Measurements from ENCODE around the gene SAMD4A.

Gene SAMD4A

GRCh38 chr14:54664961-54665360 is 98.0 kb downstream of the SAMD4A start:
- no peak for DNase-seq

- no peak for DNase-seq
These were observed 99.0 kb downstream of the SAMD4A start for GRCh38 chr14:54665946-54666345.

- DNase-seq, result no peak
These were observed 100.3 kb downstream of the SAMD4A start for GRCh38 chr14:54667026-54667744.

- no peak for DNase-seq
These were observed 100.8 kb downstream of the SAMD4A start for GRCh38 chr14:54667764-54668163.

GRCh38 chr14:54669721-54670561 is 103.0 kb downstream of the SAMD4A start:
- no peak for DNase-seq

GRCh38 chr14:54671537-54671936 is 104.6 kb downstream of the SAMD4A start:
- DNase-seq, result no peak

- no peak for DNase-seq
These were observed 105.3 kb downstream of the SAMD4A start for GRCh38 chr14:54672181-54672580.

- DNase-seq, result no peak
These were observed 105.8 kb downstream of the SAMD4A start for GRCh38 chr14:54672688-54673087.

GRCh38 chr14:54673193-54674045 is 106.5 kb downstream of the SAMD4A start:
- no peak for DNase-seq

GRCh38 chr14:54674046-54674741 is 107.3 kb downstream of the SAMD4A start:
- no peak for DNase-seq

- DNase-seq, result no peak
These were observed 108.6 kb downstream of the SAMD4A start for GRCh38 chr14:54675236-54676128.

GRCh38 chr14:54676812-54677708 is 110.1 kb downstream of the SAMD4A start:
- DNase-seq, result no peak

GRCh38 chr14:54680651-54681050 is 113.7 kb downstream of the SAMD4A start:
- DNase-seq, result no peak

- no peak for DNase-seq
These were observed 114.9 kb downstream of the SAMD4A start for GRCh38 chr14:54681811-54682261.

GRCh38 chr14:54682578-54682977 is 115.7 kb downstream of the SAMD4A start:
- no peak for DNase-seq

- no peak for DNase-seq
These were observed 117.2 kb downstream of the SAMD4A start for GRCh38 chr14:54683882-54684794.

GRCh38 chr14:54685286-54685845 is 118.4 kb downstream of the SAMD4A start:
- no peak for DNase-seq

GRCh38 chr14:54686219-54686870 is 119.4 kb downstream of the SAMD4A start:
- no peak for DNase-seq
